IPS-18c (cell line): ENCODE measurements around the gene EML1.
"Not testable (repeated sequence)": the region's sequence is repeated elsewhere in the genome, so short reads cannot be mapped to it uniquely, and the experiment has no call there.

Experiments
- H3K4me3 ChIP-seq: 2 replicates; pipeline ENCODE4 v1.7.0; 2013; ENCODE audit warnings: low read depth, mild to moderate bottlenecking, low read length, moderate library complexity; ENCODE audit not compliant: insufficient read depth
- H3K9me3 ChIP-seq: one replicate; pipeline ENCODE4 v1.6.1; 2013; ENCODE audit warnings: mild to moderate bottlenecking, low read length, moderate library complexity; ENCODE audit not compliant: control insufficient read depth, insufficient read depth

Gene EML1

DNA sequence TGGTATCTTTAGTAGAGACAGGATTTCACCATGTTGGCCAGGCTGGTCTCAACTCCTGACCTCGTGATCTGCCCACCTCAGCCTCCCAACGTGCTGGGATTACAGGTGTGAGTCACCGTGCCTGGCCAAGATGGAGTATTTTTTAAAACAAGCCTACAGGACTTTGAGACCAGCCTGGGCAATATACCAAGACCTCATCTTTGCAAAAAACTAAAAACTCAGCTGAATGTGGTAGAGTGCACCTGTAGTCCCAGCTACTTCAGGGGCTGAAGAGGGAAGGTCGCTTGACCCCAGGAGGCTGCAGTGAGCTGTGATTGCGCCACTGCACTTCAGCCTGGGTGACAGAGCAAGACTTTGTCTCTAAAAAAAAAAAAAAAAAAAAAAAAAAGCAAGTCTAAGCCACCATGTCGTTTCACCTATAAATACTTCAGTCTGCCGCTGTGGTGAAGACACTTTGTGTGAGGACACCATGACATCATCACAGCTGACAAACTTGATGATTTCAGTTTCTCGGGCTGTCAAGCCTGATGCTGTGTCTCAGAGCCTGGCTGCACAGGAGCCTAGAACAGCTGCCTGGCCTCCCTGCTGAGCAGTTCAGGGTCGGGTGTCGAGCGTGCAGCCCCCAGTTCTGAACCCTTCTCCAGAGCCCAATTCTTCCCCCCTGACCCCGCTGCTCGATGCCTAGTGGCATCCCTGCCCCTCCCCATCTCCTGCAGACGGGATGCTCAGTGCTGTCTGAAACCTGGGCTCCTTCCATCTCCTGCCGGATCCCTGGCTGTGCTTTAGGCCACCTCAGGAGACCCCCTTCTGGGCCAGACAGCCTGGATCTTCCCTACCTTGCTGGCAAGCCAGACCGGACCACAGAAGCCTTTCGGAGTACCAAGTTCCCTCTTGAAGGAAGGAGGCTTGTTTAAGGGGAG is 152.8 kb downstream of the EML1 start:
- H3K4me3 ChIP-seq: no peak overlapping the region
- no peaks in the 10 kb centered on the region for H3K9me3 ChIP-seq

DNA sequence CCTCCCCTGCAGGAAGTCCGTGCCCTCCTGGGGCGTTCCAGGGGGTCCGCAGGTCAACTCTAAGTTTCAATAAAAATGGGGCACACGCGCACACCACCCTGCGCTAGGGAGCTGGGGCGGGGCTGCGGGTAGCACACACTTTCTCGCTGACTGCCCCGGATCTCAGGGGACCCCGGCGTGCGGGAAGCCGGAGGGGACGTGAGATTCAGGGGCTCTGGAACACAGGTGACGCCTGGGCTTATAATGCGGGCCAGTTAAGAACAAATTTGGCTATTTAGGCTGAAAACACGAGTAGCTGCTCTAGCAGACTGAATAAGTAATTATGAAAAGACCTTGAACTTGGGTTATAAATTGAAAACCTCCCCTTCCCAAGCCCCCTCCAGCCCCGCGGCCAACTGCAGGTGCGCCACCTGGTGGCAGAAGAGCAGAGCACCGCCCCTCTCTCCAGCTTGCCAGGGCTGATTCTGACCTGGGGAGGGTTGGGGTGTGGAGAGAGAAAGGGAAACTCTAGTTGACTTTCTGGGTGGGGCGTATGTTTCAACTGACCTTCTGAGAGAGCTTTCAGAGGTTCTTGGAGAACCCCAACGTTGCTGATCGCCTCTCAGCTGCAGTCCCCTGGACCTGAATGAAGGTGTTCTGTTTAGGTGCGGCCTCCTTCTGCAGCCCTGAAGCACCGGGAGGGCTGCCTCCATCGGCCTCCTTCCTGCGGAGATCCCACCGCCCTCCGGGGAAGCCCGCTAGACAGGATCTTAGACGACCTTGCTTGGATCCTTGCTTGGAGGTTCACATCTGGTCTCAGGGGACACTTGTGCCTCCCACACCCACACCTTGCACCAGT is 153.7 kb downstream of the EML1 start:
- H3K4me3 ChIP-seq: no peak overlapping the region
- no peaks in the 10 kb centered on the region for H3K9me3 ChIP-seq

DNA sequence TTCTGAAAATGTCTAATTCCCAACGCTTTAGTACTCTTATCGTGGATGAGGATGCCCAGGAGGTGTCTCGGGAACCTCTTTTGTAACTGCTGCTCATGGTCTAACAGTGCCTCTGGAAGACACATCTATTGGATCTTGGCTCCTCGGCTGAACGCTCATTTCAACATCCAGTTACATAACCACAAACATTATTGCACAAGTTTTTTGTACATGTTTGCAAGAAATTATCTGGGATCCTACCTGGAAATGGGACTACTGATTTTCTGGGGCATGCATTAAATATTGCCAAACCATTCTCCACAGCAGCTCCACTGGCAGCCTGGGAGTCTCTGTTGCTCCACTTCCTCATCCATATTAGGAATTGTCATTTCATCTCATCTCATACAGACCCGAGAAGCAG is 154.5 kb downstream of the EML1 start:
- Histone ChIP-seq H3K9me3 (no peaks in the 10 kb centered on the region), H3K4me3 (no peak overlapping the region)

DNA sequence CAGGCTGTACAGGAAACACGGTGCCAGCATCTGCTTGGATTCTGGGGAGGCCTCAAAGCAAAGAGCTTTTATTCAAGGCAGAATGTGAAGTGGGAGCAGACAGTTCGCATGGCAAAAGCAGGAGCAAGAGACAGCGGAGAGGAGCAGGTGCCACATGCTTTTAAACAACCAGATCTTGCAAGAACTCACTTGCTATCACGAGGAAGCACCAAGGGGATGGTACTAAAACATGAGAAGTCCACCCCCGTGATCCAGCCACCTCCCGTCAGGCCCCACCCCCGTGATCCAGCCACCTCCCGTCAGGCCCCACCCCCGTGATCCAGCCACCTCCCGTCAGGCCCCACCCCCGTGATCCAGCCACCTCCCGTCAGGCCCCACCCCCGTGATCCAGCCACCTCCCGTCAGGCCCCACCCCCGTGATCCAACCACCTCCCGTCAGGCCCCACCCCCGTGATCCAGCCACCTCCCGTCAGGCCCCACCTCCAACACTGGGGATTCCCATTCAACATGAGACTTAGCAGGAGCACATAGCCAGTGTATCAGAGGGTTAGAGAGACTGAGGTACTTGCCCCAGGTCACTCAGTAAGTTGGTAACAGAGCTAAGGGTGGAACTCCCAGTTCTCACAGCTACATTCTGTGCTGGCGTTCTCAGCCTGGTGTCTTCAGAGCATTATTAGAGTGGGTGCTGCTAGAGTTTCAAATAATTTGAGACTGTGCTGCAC is 156.0 kb downstream of the EML1 start:
- H3K4me3 ChIP-seq: not testable (repeated sequence)

DNA sequence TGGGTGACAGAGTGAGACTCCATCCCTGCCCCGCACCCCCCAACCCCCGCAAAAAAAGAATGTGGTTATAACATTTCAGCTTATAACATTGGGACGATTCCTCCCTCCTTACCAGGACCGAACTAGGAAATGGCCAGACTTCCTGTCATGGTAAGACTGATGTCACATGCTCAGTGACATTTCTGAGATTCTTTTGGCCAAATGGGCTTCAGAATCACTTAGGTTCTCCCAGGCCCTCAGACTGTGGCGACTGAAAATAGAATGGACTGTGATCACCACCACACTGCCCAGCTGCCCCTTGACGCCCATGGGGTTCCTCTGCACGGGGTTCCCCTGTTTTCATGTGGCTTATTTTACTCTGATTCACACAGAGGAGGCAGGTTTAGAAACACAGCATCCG is 157.0 kb downstream of the EML1 start:
- H3K4me3 ChIP-seq: no peak overlapping the region
- no peaks in the 10 kb centered on the region for H3K9me3 ChIP-seq

More for the DNA sequence above, 156.0 kb downstream of the EML1 start:
- not testable (repeated sequence) for H3K9me3 ChIP-seq

DNA sequence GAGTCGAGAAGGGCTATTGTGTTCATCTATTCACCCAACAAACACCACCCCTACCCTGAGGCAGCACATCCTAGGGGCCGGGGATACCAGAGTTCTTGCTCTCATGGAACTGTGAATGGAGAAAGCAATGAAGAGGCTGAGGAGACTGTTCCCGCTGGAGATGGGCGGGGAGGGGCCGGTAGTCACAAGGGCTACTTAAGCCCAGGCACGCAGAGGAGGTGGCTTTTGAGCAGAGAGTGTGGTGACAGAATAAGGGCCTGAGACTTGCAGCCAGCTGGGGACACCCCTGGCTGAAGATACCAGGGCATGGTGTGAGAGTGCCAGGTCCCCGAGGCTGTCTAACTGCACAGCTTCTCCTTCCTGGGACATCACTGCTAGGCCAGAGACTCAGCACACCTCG is 157.9 kb downstream of the EML1 start:
- no peak overlapping the region for H3K4me3 ChIP-seq
- H3K9me3 ChIP-seq: no peaks in the 10 kb centered on the region

DNA sequence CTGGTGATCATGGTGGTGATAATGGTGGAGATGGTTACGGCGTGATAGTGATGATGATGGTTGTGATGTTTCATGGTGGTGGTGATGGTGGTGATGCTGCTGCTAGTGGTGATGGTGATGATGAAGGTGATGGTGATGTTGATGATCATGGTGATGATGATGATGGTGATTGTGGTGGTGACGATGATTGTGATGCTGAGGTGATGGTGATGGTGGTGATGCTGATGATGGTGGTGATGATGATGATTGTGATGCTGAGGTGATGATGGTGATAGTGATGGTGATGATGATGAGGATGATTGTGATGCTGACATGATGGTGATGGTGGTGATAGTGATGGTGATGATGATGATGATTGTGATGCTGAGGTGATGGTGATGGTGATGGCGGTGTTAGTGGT is 158.8 kb downstream of the EML1 start:
- H3K9me3 ChIP-seq: no peaks in the 10 kb centered on the region
- H3K4me3 ChIP-seq: no peak overlapping the region

DNA sequence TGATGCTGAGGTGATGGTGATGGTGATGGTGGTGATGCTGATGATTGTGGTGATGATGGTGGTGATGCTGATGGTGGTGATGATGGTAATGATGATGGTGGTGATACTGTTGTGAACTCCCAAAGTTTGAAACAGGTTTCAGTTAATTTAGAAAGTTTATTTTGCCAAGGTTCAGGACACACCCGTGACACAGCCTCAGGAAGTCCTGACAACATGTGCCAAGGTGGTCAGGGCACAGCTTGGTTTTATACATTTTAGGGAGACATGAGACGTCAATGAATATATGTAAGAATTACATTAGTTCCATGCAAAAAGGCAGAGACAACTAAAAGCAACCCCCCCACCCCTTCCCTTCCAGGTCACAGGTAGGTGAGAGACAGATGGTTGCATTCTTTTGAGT is 159.2 kb downstream of the EML1 start:
- Histone ChIP-seq H3K9me3 (no peaks in the 10 kb centered on the region), H3K4me3 (no peak overlapping the region)

DNA sequence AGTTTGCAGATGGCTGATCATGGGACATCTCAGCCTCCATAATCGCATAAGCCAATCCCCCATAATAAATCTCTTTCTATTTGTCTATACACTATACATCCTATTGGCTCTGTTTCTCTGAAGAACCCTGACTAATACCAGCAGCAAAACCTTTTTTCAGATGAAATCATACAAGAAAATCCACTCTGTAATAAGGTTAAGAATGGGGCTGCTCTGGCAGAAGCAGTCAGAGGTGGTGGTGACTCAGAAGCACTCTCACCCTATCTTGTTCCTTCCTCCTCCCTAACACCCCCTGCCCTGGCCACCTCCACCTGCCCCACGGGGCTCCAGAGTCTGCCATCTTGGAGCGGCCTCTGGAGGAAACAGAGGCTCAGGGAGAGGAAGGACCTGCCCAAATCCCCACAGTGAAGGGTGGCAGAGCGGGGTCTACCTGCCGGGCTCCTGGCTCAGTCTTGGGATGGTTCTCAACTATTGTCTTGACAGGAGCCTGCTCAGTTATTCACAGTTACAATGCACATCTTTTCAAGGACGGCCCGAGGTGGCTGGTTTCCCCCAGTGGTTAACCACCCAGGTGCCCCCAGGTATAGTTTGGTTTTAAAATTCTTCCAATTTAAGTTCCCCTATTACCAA is 162.7 kb downstream of the EML1 start:
- H3K4me3 ChIP-seq: no peak overlapping the region
- H3K9me3 ChIP-seq: no peaks in the 10 kb centered on the region

DNA sequence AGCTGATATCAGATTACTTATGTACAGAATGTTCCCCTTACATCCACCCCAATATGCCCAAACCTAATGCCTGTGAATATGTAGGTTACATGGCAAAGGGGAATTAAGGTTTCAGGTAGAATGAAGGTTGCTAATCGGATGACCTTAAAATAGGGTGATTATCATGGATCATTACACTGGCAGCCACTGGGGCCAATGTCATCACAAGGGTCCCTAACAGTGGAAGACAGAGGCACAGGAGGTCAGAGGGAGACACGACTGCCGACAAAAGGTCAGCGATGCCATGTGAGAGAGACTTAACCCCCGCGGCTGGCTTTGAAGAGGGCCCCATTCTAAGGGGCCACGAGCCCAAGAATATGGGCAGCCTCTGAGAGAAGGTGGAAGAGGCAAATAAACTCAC is 165.2 kb downstream of the EML1 start:
- Histone ChIP-seq H3K9me3 (peaks cover 2% of the 10 kb centered on the region), H3K4me3 (no peak overlapping the region)

DNA sequence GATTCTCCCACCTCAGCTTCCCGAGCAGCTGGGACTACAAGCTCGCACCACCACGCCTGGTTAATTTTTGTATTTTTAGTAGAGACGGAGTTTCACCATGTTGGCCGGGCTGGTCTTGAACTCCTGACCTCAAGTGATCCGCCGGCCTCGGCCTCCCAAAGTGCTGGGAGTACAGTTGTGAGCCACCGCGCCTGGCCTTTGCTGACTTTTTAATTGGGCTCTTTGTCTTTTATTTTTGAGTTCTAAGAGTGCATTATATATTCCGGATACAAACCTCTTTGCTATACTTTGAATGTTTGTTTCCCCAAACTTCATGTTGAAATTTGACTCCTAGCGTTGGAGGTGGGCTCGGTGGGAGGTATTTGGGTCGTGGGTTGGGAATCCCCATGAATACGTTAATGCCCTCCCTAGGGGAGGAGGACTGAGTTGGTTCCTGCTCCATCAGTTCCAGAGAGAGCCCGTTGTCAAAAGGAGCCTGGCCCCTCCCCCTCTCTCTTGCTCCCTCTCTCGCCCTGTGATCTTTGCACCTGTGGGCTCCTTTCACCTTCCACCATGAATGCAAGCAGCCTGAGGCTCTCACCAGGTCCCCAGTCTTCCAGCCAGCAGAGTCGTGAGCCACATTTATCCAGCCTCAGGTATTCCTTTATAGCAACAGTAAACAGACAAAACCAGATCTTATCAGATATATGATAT is 168.8 kb downstream of the EML1 start:
- no peak overlapping the region for H3K4me3 ChIP-seq
- peaks cover 2% of the 10 kb centered on the region for H3K9me3 ChIP-seq

DNA sequence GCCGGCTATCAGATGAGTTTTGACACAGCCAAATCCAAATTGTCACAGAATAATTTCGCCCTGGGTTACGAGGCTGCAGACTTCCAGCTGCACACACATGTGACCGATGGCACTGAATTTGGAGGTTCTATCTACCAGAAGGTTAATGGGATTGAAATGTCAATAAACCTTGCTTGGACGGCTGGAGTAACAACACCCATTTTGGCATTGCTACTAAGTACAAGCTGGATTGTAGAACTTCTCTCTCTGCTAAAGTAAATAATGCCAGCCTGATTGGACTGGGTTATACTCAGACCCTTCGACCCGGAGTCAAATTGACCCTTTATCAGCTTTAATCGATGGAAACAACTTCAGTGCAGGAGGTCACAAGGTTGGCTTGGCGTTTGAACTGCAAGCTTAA is 171.8 kb downstream of the EML1 start:
- Histone ChIP-seq H3K9me3 (peaks cover 5% of the 10 kb centered on the region), H3K4me3 (no peak overlapping the region)

DNA sequence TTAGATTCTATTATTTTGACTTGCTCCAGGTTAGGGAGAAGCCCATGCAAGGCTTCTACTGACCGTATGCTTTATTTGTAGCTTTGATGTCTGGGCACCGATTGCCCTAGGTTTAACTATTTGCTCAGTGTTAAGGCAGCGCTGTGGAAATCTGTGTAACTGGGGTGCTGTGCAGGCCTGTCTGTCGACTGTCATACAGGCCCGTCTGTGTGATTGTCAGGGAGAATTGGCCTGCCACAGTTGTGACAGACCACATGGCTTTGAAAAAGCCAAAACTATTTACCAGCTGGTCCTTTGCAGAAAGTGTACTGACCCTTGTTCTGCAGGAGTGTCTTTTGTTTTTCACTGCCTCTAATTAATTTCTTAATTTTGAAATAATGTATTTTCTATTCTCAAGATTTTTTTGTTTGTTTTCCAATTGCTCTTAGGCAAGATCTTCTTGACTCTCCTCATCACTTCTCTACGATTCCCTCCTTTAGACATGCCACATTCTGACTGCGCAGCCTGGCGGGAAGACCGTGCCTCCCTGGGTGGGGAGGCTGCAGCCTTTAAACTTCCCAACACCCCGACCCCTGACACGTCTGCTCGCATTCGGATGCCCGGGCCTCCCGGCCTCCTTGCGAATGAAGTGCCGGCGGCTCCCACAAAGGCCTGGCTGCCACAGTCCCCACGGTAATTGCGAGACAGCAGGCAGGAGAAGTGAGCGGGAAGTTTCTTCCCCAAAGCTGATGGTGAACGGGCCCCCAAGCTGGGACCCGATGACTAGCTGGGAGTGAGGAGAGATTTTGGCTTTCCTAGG is 173.0 kb downstream of the EML1 start:
- no peak overlapping the region for H3K4me3 ChIP-seq
- peaks cover 3% of the 10 kb centered on the region for H3K9me3 ChIP-seq

DNA sequence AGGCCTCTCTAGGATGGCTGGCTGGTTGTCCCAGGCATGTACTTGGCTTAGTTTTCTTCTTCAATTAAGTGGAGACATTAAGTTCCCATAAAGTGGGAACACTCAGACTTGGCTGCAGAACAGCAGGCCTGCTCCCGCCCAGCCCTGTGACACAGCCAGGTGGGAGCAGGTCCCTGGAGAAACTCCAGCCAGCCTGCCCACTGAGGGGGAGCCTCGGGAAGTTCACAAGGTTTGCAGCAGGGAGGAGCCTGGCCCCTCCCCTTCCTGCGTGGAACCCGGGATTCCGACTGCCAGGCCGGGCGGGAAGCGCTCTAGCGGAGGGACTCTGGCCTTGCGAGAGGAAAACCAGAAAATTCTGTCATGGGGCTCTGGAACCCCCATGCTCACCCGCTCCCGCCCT is 173.7 kb downstream of the EML1 start:
- no peak overlapping the region for H3K4me3 ChIP-seq
- peaks cover 3% of the 10 kb centered on the region for H3K9me3 ChIP-seq

DNA sequence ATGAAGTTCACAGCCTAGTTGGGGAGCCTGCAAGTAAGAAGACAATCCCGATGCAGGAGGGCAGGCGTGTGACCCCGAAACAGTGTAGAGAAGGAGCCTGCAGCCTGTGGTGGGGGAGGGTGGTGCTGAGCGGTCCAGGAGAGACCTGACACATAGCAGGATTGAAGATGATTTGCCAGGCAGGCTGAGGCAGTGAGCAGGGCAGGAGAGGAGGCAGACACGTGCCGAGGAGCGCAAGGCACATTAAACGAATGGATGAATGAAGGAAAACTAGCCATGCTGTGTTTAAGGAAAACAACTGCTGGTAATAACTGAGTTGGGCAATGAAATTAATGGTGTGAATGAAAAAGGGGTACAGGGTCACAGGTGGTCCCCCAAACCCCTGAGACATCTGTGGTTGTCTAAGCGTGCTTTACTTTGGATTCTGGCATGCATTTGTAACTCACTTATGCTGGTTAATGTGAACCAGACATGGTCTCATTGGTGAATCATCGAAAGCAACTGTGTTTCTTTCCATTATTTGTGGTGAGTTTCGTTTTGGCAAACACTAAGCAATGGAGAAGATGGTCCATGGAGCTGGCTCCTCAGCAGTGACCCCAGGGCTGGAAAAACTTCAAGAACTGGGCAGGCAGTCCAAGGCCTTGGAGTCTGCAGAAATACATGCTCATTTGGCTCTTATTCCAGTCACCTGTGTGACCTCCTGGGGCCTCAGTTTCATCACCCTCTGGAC is 175.1 kb downstream of the EML1 start:
- H3K9me3 ChIP-seq: peaks cover 3% of the 10 kb centered on the region
- H3K4me3 ChIP-seq: no peak overlapping the region
